Glutamatergic neuron (in vitro differentiated cells): ENCODE results near the gene DDOST. TPM values are rescaled to one million over a fixed set of nuclear protein-coding genes. Genes with fewer than 3 reads are reported as not detected.
"Not testable (repeated sequence)": the region's sequence is repeated elsewhere in the genome, so short reads cannot be mapped to it uniquely, and the experiment has no call there.

Experiments used
- DNase-seq: peaks from one replicate; pipeline ENCODE4 v3.0.0; 2022
- H3K27ac Mint-ChIP-seq: one replicate; pipeline ENCODE4 v1.8.0; 2020; ENCODE audit warnings: mild to moderate bottlenecking, mixed read lengths, inconsistent platforms; ENCODE audit not compliant: unreplicated experiment
- H3K27me3 Mint-ChIP-seq: one replicate; pipeline ENCODE4 v1.8.0; 2020; ENCODE audit warnings: mild to moderate bottlenecking, moderate library complexity, mixed read lengths, inconsistent platforms; ENCODE audit not compliant: unreplicated experiment
- H3K36me3 Mint-ChIP-seq: one replicate; pipeline ENCODE4 v1.8.0; 2020; ENCODE audit warnings: mild to moderate bottlenecking, mixed read lengths, inconsistent platforms; ENCODE audit not compliant: unreplicated experiment
- H3K4me1 Mint-ChIP-seq: one replicate; pipeline ENCODE4 v1.8.0; 2020; ENCODE audit warnings: mild to moderate bottlenecking, low read depth, mixed read lengths, inconsistent platforms; ENCODE audit not compliant: unreplicated experiment
- H3K4me3 Mint-ChIP-seq: one replicate; pipeline ENCODE4 v1.8.0; 2020; ENCODE audit warnings: mild to moderate bottlenecking, mixed read lengths, inconsistent platforms; ENCODE audit not compliant: unreplicated experiment
- H3K9me3 Mint-ChIP-seq: one replicate; pipeline ENCODE4 v1.8.0; 2020; ENCODE audit warnings: mild to moderate bottlenecking, moderate library complexity, mixed read lengths, inconsistent platforms; ENCODE audit not compliant: unreplicated experiment
- total RNA-seq: library from RNA; stranded (reverse); fragmentation: NEBNext Ultra II Directional; extraction: Animal tissue kit (Norgen Biotek cat#: 25700); gene quantifications from one replicate; pipeline ENCODE4 v1.2.1, GENCODE V29; 2021; ENCODE audit not compliant: unreplicated experiment
- TF ChIP-seq, protein P1 (sequence below): fragments of 200-600 bp; sonication (generic); IDR thresholded peaks from one replicate; pipeline ENCODE4 v1.5.0; 2021; ENCODE audit not compliant: partially characterized antibody, unreplicated experiment

The DDOST gene
- total RNA-seq, 1 donor from 2014 or later, result 126 TPM

GRCh38 chr1:20611652-20612051, 49.5 kb downstream of the DDOST start:
- H3K4me3 Mint-ChIP-seq, result no peak overlapping the region
- H3K27ac Mint-ChIP-seq, result no peak overlapping the region
- H3K36me3 Mint-ChIP-seq, result no peaks in the 10 kb centered on the region
- peaks cover 1% of the 10 kb centered on the region for H3K9me3 Mint-ChIP-seq
- DNase-seq, result no peak
- peaks cover 7% of the 10 kb centered on the region for H3K27me3 Mint-ChIP-seq
- TF ChIP-seq, protein P1, sequence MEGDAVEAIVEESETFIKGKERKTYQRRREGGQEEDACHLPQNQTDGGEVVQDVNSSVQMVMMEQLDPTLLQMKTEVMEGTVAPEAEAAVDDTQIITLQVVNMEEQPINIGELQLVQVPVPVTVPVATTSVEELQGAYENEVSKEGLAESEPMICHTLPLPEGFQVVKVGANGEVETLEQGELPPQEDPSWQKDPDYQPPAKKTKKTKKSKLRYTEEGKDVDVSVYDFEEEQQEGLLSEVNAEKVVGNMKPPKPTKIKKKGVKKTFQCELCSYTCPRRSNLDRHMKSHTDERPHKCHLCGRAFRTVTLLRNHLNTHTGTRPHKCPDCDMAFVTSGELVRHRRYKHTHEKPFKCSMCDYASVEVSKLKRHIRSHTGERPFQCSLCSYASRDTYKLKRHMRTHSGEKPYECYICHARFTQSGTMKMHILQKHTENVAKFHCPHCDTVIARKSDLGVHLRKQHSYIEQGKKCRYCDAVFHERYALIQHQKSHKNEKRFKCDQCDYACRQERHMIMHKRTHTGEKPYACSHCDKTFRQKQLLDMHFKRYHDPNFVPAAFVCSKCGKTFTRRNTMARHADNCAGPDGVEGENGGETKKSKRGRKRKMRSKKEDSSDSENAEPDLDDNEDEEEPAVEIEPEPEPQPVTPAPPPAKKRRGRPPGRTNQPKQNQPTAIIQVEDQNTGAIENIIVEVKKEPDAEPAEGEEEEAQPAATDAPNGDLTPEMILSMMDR, result no peak
- H3K4me1 Mint-ChIP-seq, result no peaks in the 10 kb centered on the region

GRCh38 chr1:20610970-20611369, 50.2 kb downstream of the DDOST start:
- no peak overlapping the region for H3K27ac Mint-ChIP-seq
- no peaks in the 10 kb centered on the region for H3K4me1 Mint-ChIP-seq
- H3K36me3 Mint-ChIP-seq, result no peaks in the 10 kb centered on the region
- H3K27me3 Mint-ChIP-seq, result peaks cover 3% of the 10 kb centered on the region
- H3K4me3 Mint-ChIP-seq, result no peak overlapping the region
- H3K9me3 Mint-ChIP-seq, result peaks cover 1% of the 10 kb centered on the region
- TF ChIP-seq, protein P1, result no peak
- no peak for DNase-seq

DNA sequence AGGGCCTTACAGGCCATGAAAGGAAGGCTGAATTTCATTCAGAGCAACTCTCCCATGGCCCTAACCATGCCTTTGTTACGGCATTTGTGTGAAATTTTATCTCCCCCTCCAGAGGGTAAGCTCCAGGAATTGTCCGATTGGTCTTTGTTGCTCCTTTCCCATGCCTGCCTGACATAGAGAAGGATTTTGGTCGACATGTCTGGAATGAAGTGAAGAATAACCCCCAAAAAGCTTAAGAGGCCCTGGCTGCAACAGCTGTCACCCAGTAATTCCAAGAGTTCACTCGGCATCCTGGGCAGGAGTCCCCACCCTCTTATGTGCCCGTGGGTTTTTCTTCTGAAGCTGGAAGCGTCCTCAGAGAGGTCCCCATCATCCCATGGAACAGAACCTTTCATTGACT, 51.6 kb downstream of the DDOST start:
- TF ChIP-seq, protein P1, result no peak

GRCh38 chr1:20606801-20607570, 54.2 kb downstream of the DDOST start:
- DNase-seq, H3K4me3 Mint-ChIP-seq, H3K36me3 Mint-ChIP-seq, H3K27me3 Mint-ChIP-seq, H3K4me1 Mint-ChIP-seq, H3K9me3 Mint-ChIP-seq, H3K27ac Mint-ChIP-seq: not testable (repeated sequence)

More for the DNA sequence above, 51.6 kb downstream of the DDOST start:
- peaks cover 1% of the 10 kb centered on the region for H3K9me3 Mint-ChIP-seq
- no peak overlapping the region for H3K27ac Mint-ChIP-seq
- no peak overlapping the region for H3K4me3 Mint-ChIP-seq
- no peaks in the 10 kb centered on the region for H3K4me1 Mint-ChIP-seq
- no peaks in the 10 kb centered on the region for H3K36me3 Mint-ChIP-seq
- no peak for DNase-seq
- H3K27me3 Mint-ChIP-seq, result peaks cover 2% of the 10 kb centered on the region

DNA sequence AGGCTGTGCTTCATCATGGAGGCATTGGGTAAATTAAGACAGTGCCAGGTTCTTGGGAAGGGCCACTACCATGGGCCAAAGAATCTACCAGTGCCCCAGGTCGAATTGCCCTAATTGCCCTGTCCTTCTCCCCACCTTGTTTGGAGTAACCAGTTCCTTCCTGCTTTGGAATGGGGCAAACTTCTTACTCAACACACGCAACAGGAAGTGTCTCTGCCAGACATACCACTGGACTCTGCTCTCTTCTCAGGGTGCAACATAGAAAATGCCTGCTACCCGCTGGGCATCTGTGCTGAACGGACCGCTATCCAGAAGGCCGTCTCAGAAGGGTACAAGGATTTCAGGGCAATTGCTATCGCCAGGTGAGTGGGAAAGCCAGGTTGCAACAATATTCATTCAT, 56.5 kb downstream of the DDOST start:
- no peak overlapping the region for H3K27ac Mint-ChIP-seq

More for the DNA sequence above, 56.5 kb downstream of the DDOST start:
- no peak overlapping the region for H3K4me3 Mint-ChIP-seq
- H3K36me3 Mint-ChIP-seq, result no peaks in the 10 kb centered on the region
- DNase-seq, result no peak
- peaks cover 1% of the 10 kb centered on the region for H3K9me3 Mint-ChIP-seq
- no peaks in the 10 kb centered on the region for H3K27me3 Mint-ChIP-seq
- no peaks in the 10 kb centered on the region for H3K4me1 Mint-ChIP-seq
- TF ChIP-seq, protein P1, result no peak
